GM12801 (cell line): ENCODE results near the gene CLPTM1L.

Experiments used
- CTCF ChIP-seq: IDR thresholded peaks from one replicate; pipeline ENCODE4 v1.5.1; 2011; ENCODE audit warnings: control low read depth; ENCODE audit not compliant: insufficient read length; ENCODE audit errors: extremely low read depth

The CLPTM1L gene

GRCh38 chr5:1288439-1289335 lies 56.2 kb downstream of the CLPTM1L start:
- TF ChIP-seq CTCF = no peak

- no peak for TF ChIP-seq CTCF
Observed at GRCh38 chr5:1285883-1286291, 59.0 kb downstream of the CLPTM1L start.

- no peak for TF ChIP-seq CTCF
Observed at GRCh38 chr5:1285141-1285540, 59.8 kb downstream of the CLPTM1L start.

- no peak for TF ChIP-seq CTCF
Observed at GRCh38 chr5:1282131-1282992, 62.5 kb downstream of the CLPTM1L start.

- no peak for TF ChIP-seq CTCF
Observed at GRCh38 chr5:1281038-1281882, 63.6 kb downstream of the CLPTM1L start.

GRCh38 chr5:1280177-1281037 lies 64.5 kb downstream of the CLPTM1L start:
- no peak for TF ChIP-seq CTCF
